Trophoblast cell (in vitro differentiated cells and primary cell): Measurements from ENCODE around the gene RPL36.
A peak's percentile ranks its signal among the peaks of the same experiment; 100 is the strongest.

Experiments
- DNase-seq, 2 donors: peaks; one replicate each; pipeline ENCODE4 v3.0.0-alpha.2; 2016
- H2AFZ ChIP-seq: 2 replicates; pipeline ENCODE4 v1.6.1; 2013; ENCODE audit warnings: low read length, moderate library complexity, mild to moderate bottlenecking; ENCODE audit not compliant: insufficient read depth, poor library complexity
- H2AK5ac ChIP-seq: 2 replicates; pipeline ENCODE4 v1.6.1; 2013; ENCODE audit warnings: mild to moderate bottlenecking, low read length
- H2BK120ac ChIP-seq: 2 replicates; pipeline ENCODE4 v1.6.1; 2013; ENCODE audit warnings: low read length, mild to moderate bottlenecking, moderate library complexity; ENCODE audit not compliant: insufficient read depth, poor library complexity
- H2BK12ac ChIP-seq: 2 replicates; pipeline ENCODE4 v1.6.1; 2013; ENCODE audit warnings: mild to moderate bottlenecking, low read length, moderate library complexity
- H2BK5ac ChIP-seq: 2 replicates; pipeline ENCODE4 v1.6.1; 2013; ENCODE audit warnings: low read length, low read depth, moderate library complexity, mild to moderate bottlenecking; ENCODE audit not compliant: poor library complexity
- H3K14ac ChIP-seq: 2 replicates; pipeline ENCODE4 v1.6.1; 2013; ENCODE audit warnings: mild to moderate bottlenecking, low read length
- H3K18ac ChIP-seq: 2 replicates; pipeline ENCODE4 v1.6.1; 2013; ENCODE audit warnings: mild to moderate bottlenecking, low read length
- H3K23ac ChIP-seq: 2 replicates; pipeline ENCODE4 v1.6.1; 2013; ENCODE audit warnings: low read length
- H3K27ac ChIP-seq: 2 replicates; pipeline ENCODE4 v1.5.1; 2013; ENCODE audit warnings: low read depth, mild to moderate bottlenecking, inconsistent platforms, low read length, moderate library complexity
- H3K27me3 ChIP-seq: 2 replicates; pipeline ENCODE4 v1.6.1; 2013; ENCODE audit warnings: inconsistent platforms, mild to moderate bottlenecking, low read length, moderate library complexity; ENCODE audit not compliant: insufficient read depth
- H3K36me3 ChIP-seq, 2 experiments: 1 replicate in 1 of 2; 2 replicates in 1 of 2; pipeline ENCODE4 v1.6.1; 2013; ENCODE audit warnings: low read length in 2 of 2, mild to moderate bottlenecking in 2 of 2, moderate library complexity in 1 of 2; ENCODE audit not compliant: insufficient read depth in 2 of 2, control insufficient read depth in 1 of 2
- H3K4ac ChIP-seq: 2 replicates; pipeline ENCODE4 v1.6.1; 2013; ENCODE audit warnings: low read depth, mild to moderate bottlenecking, low read length, moderate library complexity
- H3K4me1 ChIP-seq, 2 experiments: 1 replicate in 1 of 2; 2 replicates in 1 of 2; pipeline ENCODE4 v1.6.1; 2013; ENCODE audit warnings: low read length in 2 of 2, mild to moderate bottlenecking in 2 of 2, moderate library complexity in 1 of 2; ENCODE audit not compliant: insufficient read depth in 2 of 2, control insufficient read depth in 1 of 2
- H3K4me2 ChIP-seq: 2 replicates; pipeline ENCODE4 v1.6.1; 2013; ENCODE audit warnings: inconsistent platforms, mild to moderate bottlenecking, low read length, moderate library complexity
- H3K4me3 ChIP-seq: 2 replicates; pipeline ENCODE4 v1.5.1; 2013; ENCODE audit warnings: mild to moderate bottlenecking, low read depth, low read length, inconsistent platforms
- H3K79me1 ChIP-seq: one replicate; pipeline ENCODE4 v1.6.1; 2013; ENCODE audit warnings: low read length
- H3K79me2 ChIP-seq: 2 replicates; pipeline ENCODE4 v1.6.1; 2013; ENCODE audit warnings: low read length, mild to moderate bottlenecking; ENCODE audit not compliant: control insufficient read depth, insufficient read depth, poor library complexity
- H3K9ac ChIP-seq: 2 replicates; pipeline ENCODE4 v1.6.1; 2013; ENCODE audit warnings: mild to moderate bottlenecking, low read length
- H3K9me3 ChIP-seq: 2 replicates; pipeline ENCODE4 v1.6.1; 2013; ENCODE audit warnings: low read depth, mild to moderate bottlenecking, control low read depth, inconsistent platforms, low read length; ENCODE audit not compliant: insufficient read depth
- H4K12ac ChIP-seq: 2 replicates; pipeline ENCODE4 v1.6.1; 2013; ENCODE audit warnings: low read depth, mild to moderate bottlenecking, low read length, moderate library complexity
- H4K8ac ChIP-seq: 2 replicates; pipeline ENCODE4 v1.6.1; 2013; ENCODE audit warnings: low read depth, mild to moderate bottlenecking, low read length, moderate library complexity
- H4K91ac ChIP-seq: one replicate; pipeline ENCODE4 v1.6.1; 2013; ENCODE audit warnings: low read depth, mild to moderate bottlenecking, low read length, moderate library complexity
- WGBS: extraction: QIAGEN DNeasy Blood & Tissue Kit; methylation state at CpG from one replicate; pipeline ENCODE4 v1.1.7; 2013; ENCODE audit warnings: missing lambda C conversion rate; ENCODE audit not compliant: insufficient read length, insufficient coverage; ENCODE audit errors: extremely low coverage; 5-methylcytosine and 5-hydroxymethylcytosine counted together

The RPL36 gene

DNA sequence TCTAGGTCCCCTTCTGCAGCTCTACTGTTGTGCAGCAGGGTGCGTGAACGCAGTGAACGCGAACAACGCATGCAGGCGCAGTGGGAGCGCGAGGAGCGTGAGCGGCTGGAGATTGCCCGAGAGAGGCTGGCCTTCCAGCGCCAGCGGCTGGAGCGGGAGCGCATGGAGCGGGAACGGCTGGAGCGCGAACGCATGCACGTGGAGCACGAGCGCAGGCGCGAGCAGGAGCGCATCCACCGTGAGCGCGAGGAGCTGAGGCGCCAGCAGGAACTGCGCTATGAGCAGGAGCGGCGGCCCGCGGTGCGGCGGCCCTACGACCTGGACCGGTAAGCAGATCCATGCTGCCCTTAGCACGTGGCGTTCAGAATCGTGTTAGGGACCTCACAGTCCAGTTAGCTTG is 28.6 kb upstream of the RPL36 start:
- H3K79me2 ChIP-seq, result no peaks in the 10 kb centered on the region
- H2AFZ ChIP-seq, result no peak overlapping the region
- no peak overlapping the region for H3K9ac ChIP-seq
- no peak overlapping the region for H2BK5ac ChIP-seq
- no peak for DNase-seq
- H4K8ac ChIP-seq, result no peak overlapping the region
- no peak overlapping the region for H3K4ac ChIP-seq
- no peak overlapping the region for H2AK5ac ChIP-seq
- no peak overlapping the region for H3K27ac ChIP-seq
- H3K4me1 ChIP-seq, result no peaks in the 10 kb centered on the region
- no peak overlapping the region for H4K12ac ChIP-seq
- no peak overlapping the region for H3K18ac ChIP-seq
- H3K9me3 ChIP-seq, result no peaks in the 10 kb centered on the region
- no peak overlapping the region for H3K4me3 ChIP-seq
- WGBS, result no CpG with 5 or more reads among the region's 42 CpGs
- H3K23ac ChIP-seq, result no peak overlapping the region
- no peaks in the 10 kb centered on the region for H3K79me1 ChIP-seq
- H4K91ac ChIP-seq, result no peak overlapping the region
- H3K4me2 ChIP-seq, result no peak overlapping the region
- no peak overlapping the region for H2BK120ac ChIP-seq
- H3K14ac ChIP-seq, result no peak overlapping the region
- no peaks in the 10 kb centered on the region for H3K27me3 ChIP-seq
- H3K36me3 ChIP-seq, result peaks cover 80 to 86% of the 10 kb centered on the region in 2 experiments
- H2BK12ac ChIP-seq, result no peak overlapping the region

DNA sequence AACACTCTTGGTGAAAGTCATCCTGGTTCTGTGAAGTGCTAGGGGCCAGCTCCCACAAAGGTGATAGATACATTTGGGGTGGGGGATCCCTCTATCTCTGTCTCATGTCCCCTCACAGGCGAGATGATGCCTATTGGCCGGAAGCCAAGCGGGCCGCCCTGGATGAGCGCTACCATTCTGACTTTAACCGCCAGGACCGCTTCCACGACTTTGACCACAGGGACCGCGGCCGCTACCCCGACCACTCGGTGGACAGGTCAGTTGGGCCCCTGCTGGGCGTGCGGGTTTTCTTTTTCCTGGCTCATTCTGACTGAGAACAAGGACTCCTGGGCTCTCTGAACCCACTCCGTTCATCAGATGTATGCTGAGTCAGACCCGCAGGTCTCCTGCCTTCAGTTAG is 26.2 kb upstream of the RPL36 start:
- no peak overlapping the region for H2BK12ac ChIP-seq
- no peak overlapping the region for H4K8ac ChIP-seq
- no peaks in the 10 kb centered on the region for H3K27me3 ChIP-seq
- WGBS, result no CpG with 5 or more reads among the region's 17 CpGs
- peaks cover 10 to 11% of the 10 kb centered on the region in 2 experiments for H3K4me1 ChIP-seq
- no peak overlapping the region for H3K4me2 ChIP-seq
- H3K4me3 ChIP-seq, result no peak overlapping the region
- H4K12ac ChIP-seq, result no peak overlapping the region
- DNase-seq, result no peak
- no peak overlapping the region for H4K91ac ChIP-seq
- H2AFZ ChIP-seq, result no peak overlapping the region
- H3K23ac ChIP-seq, result no peak overlapping the region
- no peak overlapping the region for H3K4ac ChIP-seq
- no peak overlapping the region for H3K14ac ChIP-seq
- H3K18ac ChIP-seq, result no peak overlapping the region
- H3K79me2 ChIP-seq, result no peaks in the 10 kb centered on the region
- no peak overlapping the region for H2BK120ac ChIP-seq
- no peak overlapping the region for H3K9ac ChIP-seq
- no peaks in the 10 kb centered on the region for H3K9me3 ChIP-seq
- H3K79me1 ChIP-seq, result no peaks in the 10 kb centered on the region
- no peak overlapping the region for H2BK5ac ChIP-seq
- H3K27ac ChIP-seq, result no peak overlapping the region
- peaks cover 78 to 87% of the 10 kb centered on the region in 2 experiments for H3K36me3 ChIP-seq
- no peak overlapping the region for H2AK5ac ChIP-seq

DNA sequence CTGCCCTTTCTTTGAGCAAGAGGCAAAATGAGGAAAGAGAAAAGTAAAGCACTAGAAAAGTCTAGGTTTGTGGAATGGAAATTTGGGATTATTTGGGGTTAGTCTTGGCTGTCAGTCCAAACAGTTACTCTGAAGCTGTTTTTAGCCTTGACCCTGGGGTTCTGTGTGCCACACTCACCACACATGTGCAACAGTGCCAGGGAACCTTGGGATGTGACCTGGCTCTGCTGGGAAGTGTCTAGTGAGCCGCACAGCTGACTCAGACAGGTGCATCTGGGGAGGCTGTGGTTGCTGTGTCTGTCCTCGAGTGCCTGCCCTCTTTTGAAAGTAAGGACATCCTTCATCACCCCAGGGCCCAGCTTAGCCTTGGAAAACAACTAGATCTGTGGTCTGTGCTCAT is 25.6 kb upstream of the RPL36 start:
- H3K79me1 ChIP-seq, result no peaks in the 10 kb centered on the region
- no peaks in the 10 kb centered on the region for H3K9me3 ChIP-seq
- no peak overlapping the region for H4K8ac ChIP-seq
- H3K4me2 ChIP-seq, result no peak overlapping the region
- no peak overlapping the region for H3K18ac ChIP-seq
- no peak overlapping the region for H3K14ac ChIP-seq
- H3K27ac ChIP-seq, result no peak overlapping the region
- no peaks in the 10 kb centered on the region for H3K27me3 ChIP-seq
- H3K4me3 ChIP-seq, result no peak overlapping the region
- no peak for DNase-seq
- peaks cover 79 to 88% of the 10 kb centered on the region in 2 experiments for H3K36me3 ChIP-seq
- H2BK12ac ChIP-seq, result no peak overlapping the region
- H2BK5ac ChIP-seq, result no peak overlapping the region
- no peak overlapping the region for H2AK5ac ChIP-seq
- no peaks in the 10 kb centered on the region for H3K79me2 ChIP-seq
- WGBS, result no CpG with 5 or more reads among the region's 2 CpGs
- H3K23ac ChIP-seq, result no peak overlapping the region
- no peak overlapping the region for H2AFZ ChIP-seq
- H4K12ac ChIP-seq, result no peak overlapping the region
- no peak overlapping the region for H2BK120ac ChIP-seq
- H4K91ac ChIP-seq, result no peak overlapping the region
- peaks cover 10 to 11% of the 10 kb centered on the region in 2 experiments for H3K4me1 ChIP-seq
- no peak overlapping the region for H3K9ac ChIP-seq
- no peak overlapping the region for H3K4ac ChIP-seq

DNA sequence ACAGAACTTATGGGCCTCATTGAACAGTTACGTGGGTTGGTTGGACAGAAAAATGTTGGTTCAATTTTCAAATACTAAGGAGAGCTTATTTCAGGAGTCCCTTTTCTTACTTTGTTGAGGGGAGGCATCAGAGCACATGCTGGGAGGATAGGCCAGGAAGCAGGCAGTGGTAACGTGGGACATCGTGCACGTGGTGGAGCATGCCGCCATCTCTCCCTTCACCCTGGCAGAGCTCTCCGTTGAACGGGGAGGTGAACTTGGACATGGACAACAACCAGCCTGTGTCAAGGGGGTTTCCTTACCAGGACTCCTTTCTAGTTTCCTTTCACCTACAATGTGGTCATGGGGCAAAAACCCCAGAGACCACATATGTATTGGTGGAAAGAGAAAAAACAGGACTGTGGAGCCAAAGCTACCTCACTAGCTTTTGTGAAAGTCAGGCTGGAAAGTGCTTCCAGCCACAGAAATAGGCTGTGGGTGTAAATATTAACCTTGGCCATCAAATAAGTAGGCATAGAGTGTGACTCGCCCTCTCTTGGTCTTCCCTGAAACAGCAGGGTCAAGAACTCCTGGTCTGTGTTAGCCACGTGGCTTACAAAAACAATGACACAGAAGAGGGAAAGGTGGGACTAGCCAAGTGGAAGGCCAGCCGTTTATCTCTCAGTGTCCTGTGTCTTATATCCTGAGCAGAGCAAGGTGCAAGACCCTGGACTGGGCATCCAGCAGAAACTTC is 24.1 kb upstream of the RPL36 start:
- no peaks in the 10 kb centered on the region for H3K79me2 ChIP-seq
- no peak overlapping the region for H2AFZ ChIP-seq
- H3K23ac ChIP-seq, result no peak overlapping the region
- H2BK12ac ChIP-seq, result no peak overlapping the region
- H3K18ac ChIP-seq, result no peak overlapping the region
- WGBS, result no CpG with 5 or more reads among the region's 10 CpGs
- H3K14ac ChIP-seq, result no peak overlapping the region
- no peak overlapping the region for H4K12ac ChIP-seq
- H2AK5ac ChIP-seq, result no peak overlapping the region
- no peak overlapping the region for H4K8ac ChIP-seq
- no peaks in the 10 kb centered on the region for H3K27me3 ChIP-seq
- H3K4me1 ChIP-seq, result peaks cover 10 to 11% of the 10 kb centered on the region in 2 experiments
- H4K91ac ChIP-seq, result no peak overlapping the region
- H3K4me2 ChIP-seq, result no peak overlapping the region
- H3K36me3 ChIP-seq, result peaks cover 76 to 82% of the 10 kb centered on the region in 2 experiments
- H3K9me3 ChIP-seq, result no peaks in the 10 kb centered on the region
- H3K27ac ChIP-seq, result no peak overlapping the region
- no peak overlapping the region for H3K4me3 ChIP-seq
- H3K79me1 ChIP-seq, result no peaks in the 10 kb centered on the region
- H3K4ac ChIP-seq, result no peak overlapping the region
- H2BK120ac ChIP-seq, result no peak overlapping the region
- DNase-seq, result peak; percentile 29 to 37
- H2BK5ac ChIP-seq, result no peak overlapping the region
- no peak overlapping the region for H3K9ac ChIP-seq
